HepG2 (cell line): ENCODE measurements around the gene SLC12A5. TPM values are rescaled to one million over a fixed set of nuclear protein-coding genes. Genes with fewer than 3 reads are reported as not detected.

Experiments
- CSRNP1 ChIP-seq: sonication (generic); formaldehyde crosslinking; IDR thresholded peaks from 2 replicates; pipeline ENCODE4 v1.8.1; 2023; ENCODE audit warnings: mild to moderate bottlenecking, missing genetic modification reagents
- FOXC1 ChIP-seq: sonication (generic); formaldehyde crosslinking; IDR thresholded peaks from 2 replicates; pipeline ENCODE4 v1.8.0; 2022; ENCODE audit warnings: mild to moderate bottlenecking, missing genetic modification reagents, borderline replicate concordance
- HOXA9 ChIP-seq: sonication (generic); formaldehyde crosslinking; IDR thresholded peaks from 2 replicates; pipeline ENCODE4 v1.8.1; 2022; ENCODE audit warnings: missing genetic modification reagents, mild to moderate bottlenecking, moderate library complexity, borderline replicate concordance
- IRF2 ChIP-seq: IDR thresholded peaks from 2 replicates; pipeline ENCODE4 v1.6.1; 2018; ENCODE audit warnings: missing genetic modification reagents, missing compliant biosample characterization
- KDM4B ChIP-seq: sonication (generic); formaldehyde crosslinking; IDR thresholded peaks from 2 replicates; pipeline ENCODE4 v1.4.0; 2020; ENCODE audit warnings: missing genetic modification reagents
- MED1 ChIP-seq: sonication (generic); formaldehyde crosslinking; IDR thresholded peaks from 2 replicates; pipeline ENCODE4 v1.4.0; 2020; ENCODE audit warnings: missing genetic modification reagents
- NFE2L2 ChIP-seq: fragments of 150-350 bp; IDR thresholded peaks from 2 replicates; pipeline ENCODE4 v1.6.1; 2014; ENCODE audit warnings: low read length
- NFRKB ChIP-seq: fragments of 450-650 bp; IDR thresholded peaks from 2 replicates; pipeline ENCODE4 v1.6.1; 2017
- NFYC ChIP-seq: IDR thresholded peaks from 2 replicates; pipeline ENCODE4 v1.6.1; 2016; ENCODE audit warnings: missing genetic modification reagents, missing compliant biosample characterization
- NR2F1 ChIP-seq, 2 experiments: fragments of 450-650 bp in 1 of 2; formaldehyde crosslinking in 1 of 2; IDR thresholded peaks; 2 replicates each; pipeline versions ENCODE4 v1.5.0 to v1.6.1; 2016 to 2020; ENCODE audit warnings: mild to moderate bottlenecking in 1 of 2, missing compliant biosample characterization in 1 of 2, missing genetic modification reagents in 1 of 2, moderate library complexity in 1 of 2
- NR3C1 ChIP-seq: sonication (generic); formaldehyde crosslinking; IDR thresholded peaks from 2 replicates; pipeline ENCODE4 v1.4.0; 2020; ENCODE audit warnings: missing genetic modification reagents
- POLR2AphosphoS5 ChIP-seq: IDR thresholded peaks from 2 replicates; pipeline ENCODE4 v1.6.1; 2012; ENCODE audit warnings: low read depth, low read length
- SATB2 ChIP-seq: sonication (generic); formaldehyde crosslinking; IDR thresholded peaks from 2 replicates; pipeline ENCODE4 v1.5.0; 2020; ENCODE audit warnings: missing genetic modification reagents
- SRSF4 ChIP-seq: fragments of 200-400 bp; formaldehyde crosslinking; IDR thresholded peaks from one replicate; pipeline ENCODE4 v1.6.1; 2018; ENCODE audit warnings: mild to moderate bottlenecking, low read depth, low read length, moderate library complexity; ENCODE audit not compliant: poor library complexity, severe bottlenecking
- SRSF9 ChIP-seq: fragments of 200-400 bp; formaldehyde crosslinking; IDR thresholded peaks from 2 replicates; pipeline ENCODE4 v1.6.1; 2018; ENCODE audit warnings: borderline replicate concordance, mild to moderate bottlenecking, low read depth, low read length; ENCODE audit not compliant: insufficient read depth, poor library complexity, severe bottlenecking
- SUZ12 ChIP-seq: fragments of 150-350 bp; IDR thresholded peaks from 2 replicates; pipeline ENCODE4 v1.6.1; 2014; ENCODE audit warnings: low read depth, low read length
- ZBTB25 ChIP-seq: IDR thresholded peaks from 2 replicates; pipeline ENCODE4 v1.6.1; 2018; ENCODE audit warnings: missing genetic modification reagents
- ZNF333 ChIP-seq: sonication (generic); formaldehyde crosslinking; IDR thresholded peaks from 2 replicates; pipeline ENCODE4 v1.4.0; 2020; ENCODE audit warnings: mild to moderate bottlenecking, missing genetic modification reagents, borderline replicate concordance
- ZNF337 ChIP-seq: sonication (generic); formaldehyde crosslinking; IDR thresholded peaks from 2 replicates; pipeline ENCODE4 v1.5.1; 2020; ENCODE audit warnings: missing genetic modification reagents, low read depth, mild to moderate bottlenecking, borderline replicate concordance
- ZNF446 ChIP-seq: sonication (generic); formaldehyde crosslinking; IDR thresholded peaks from 2 replicates; pipeline ENCODE4 v1.5.0; 2020; ENCODE audit warnings: mild to moderate bottlenecking, missing genetic modification reagents
- ZNF552 ChIP-seq: sonication (generic); formaldehyde crosslinking; IDR thresholded peaks from 2 replicates; pipeline ENCODE4 v1.9.0; 2022; ENCODE audit warnings: missing genetic modification reagents, mild to moderate bottlenecking, borderline replicate concordance
- ZNF567 ChIP-seq: sonication (generic); formaldehyde crosslinking; IDR thresholded peaks from 2 replicates; pipeline ENCODE4 v1.8.1; 2023; ENCODE audit warnings: mild to moderate bottlenecking, missing genetic modification reagents, borderline replicate concordance
- ZNF569 ChIP-seq: sonication (generic); formaldehyde crosslinking; IDR thresholded peaks from 2 replicates; pipeline ENCODE4 v1.5.0; 2020; ENCODE audit warnings: mild to moderate bottlenecking, missing genetic modification reagents, moderate library complexity, borderline replicate concordance
- ZNF670 ChIP-seq: sonication (generic); formaldehyde crosslinking; IDR thresholded peaks from 2 replicates; pipeline ENCODE4 v1.8.0; 2022; ENCODE audit warnings: mild to moderate bottlenecking, missing genetic modification reagents, borderline replicate concordance
- ZNF790 ChIP-seq: sonication (generic); formaldehyde crosslinking; IDR thresholded peaks from 2 replicates; pipeline ENCODE4 v1.8.0; 2022; ENCODE audit warnings: missing genetic modification reagents, mild to moderate bottlenecking, borderline replicate concordance
- polyA plus RNA-seq, 8 experiments: library from polyadenylated mRNA; depleted of rRNA in 3 of 8; stranded (reverse) in 7 of 8; unstranded in 1 of 8; fragments of >200 nt; fragmentation: Illumina TruSeq in 4 of 8; extraction: Trizol in 4 of 8; gene quantifications; 2 replicates each; pipeline versions ENCODE4 v1.2.1 to v1.2.3, GENCODE V29; 2011 to 2016; ENCODE audit warnings: low read depth in 4 of 8, missing spikeins in 1 of 8, mixed read lengths in 1 of 8; ENCODE audit not compliant: insufficient read depth in 1 of 8
- total RNA-seq, 5 experiments: library from RNA; depleted of rRNA; stranded (reverse); fragments of >200 nt; fragmentation: Illumina TruSeq; extraction: Trizol; gene quantifications; 2 replicates each; pipeline ENCODE4 v1.2.3, GENCODE V29; 2016; ENCODE audit warnings: low read depth in 1 of 5

SLC12A5 gene
- total and polyA plus RNA-seq, 2 of the 13 experiments (the other 11 are each of a cell fraction or from before 2014, with no cell fraction given) = 4.3 to 5.4 TPM

GRCh38 chr20:46021361-46022359, 7.4 kb upstream of the SLC12A5 start (continued):
- TF ChIP-seq SUZ12 (no peak), ZNF569 (CRISPR knock-in tag) (no peak), IRF2 (no peak), HOXA9 (CRISPR knock-in tag) (no peak), NR3C1 (CRISPR knock-in tag) (no peak), NFRKB (no peak), FOXC1 (no peak), NFE2L2 (no peak), POLR2AphosphoS5 (peak; percentile 45; the same call in 1 of the 2 replicates), NR2F1 (CRISPR knock-in tag; IDR thresholded peaks at IDR 0.05) (peak in 1 of 2 experiments; percentile 71; a peak in 3 of 4 replicates), ZBTB25 (no peak), ZNF790 (CRISPR knock-in tag) (no peak), SRSF4 (no peak), MED1 (CRISPR knock-in tag) (no peak), ZNF670 (CRISPR knock-in tag) (no peak), ZNF333 (CRISPR knock-in tag) (no peak), ZNF567 (CRISPR knock-in tag) (no peak), KDM4B (no peak), ZNF446 (CRISPR knock-in tag) (no peak), SRSF9 (no peak), ZNF552 (CRISPR knock-in tag) (no peak), ZNF337 (no peak), CSRNP1 (CRISPR knock-in tag) (peak; percentile 75; the same call in 1 of the 2 replicates), NFYC (CRISPR knock-in tag) (no peak), SATB2 (no peak)
